ENCODE data around the gene SELENOO. TPM values are rescaled to one million over a fixed set of nuclear protein-coding genes. Genes with fewer than 3 reads are reported as not detected.

The SELENOO gene
- total RNA-seq, 1 donor from 2014 or later, result 17.6 TPM

DNA sequence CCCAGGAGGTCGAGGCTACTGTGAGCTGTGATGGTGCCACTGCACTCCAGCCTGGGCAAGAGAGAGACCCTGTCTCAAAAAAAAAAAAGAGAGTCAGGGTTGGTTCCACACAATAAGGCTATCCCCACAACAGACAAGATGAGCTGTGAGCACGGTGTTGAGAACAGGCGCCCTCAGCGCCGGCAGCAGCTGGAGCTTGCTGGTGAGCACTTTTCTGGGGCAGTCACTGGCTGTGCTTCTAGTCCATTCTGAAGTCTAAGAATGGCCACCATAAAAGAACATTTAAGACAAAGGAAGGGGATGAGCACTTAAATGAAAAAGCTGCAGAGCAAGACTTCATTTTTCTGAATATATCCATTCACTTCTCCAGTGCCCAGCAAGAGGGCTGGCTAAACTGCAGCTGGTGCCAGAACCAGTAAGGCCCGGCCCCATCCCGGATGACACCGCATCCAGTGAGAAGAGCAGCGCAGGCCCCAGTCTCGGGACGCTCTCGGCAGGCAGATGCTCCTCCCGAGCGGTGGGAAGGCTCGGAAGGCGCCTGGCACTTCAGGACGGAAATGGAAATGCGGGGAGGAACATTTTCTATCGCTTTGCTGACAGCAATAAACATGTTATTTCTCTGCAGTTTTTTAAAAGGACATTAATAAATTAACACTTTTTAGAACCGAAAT is 31.8 kb downstream of the SELENOO start:
- no peak overlapping the region for H3K4me3 ChIP-seq
- H3K36me3 ChIP-seq, result peaks cover 46% of the 10 kb centered on the region
- H3K27ac ChIP-seq, result no peak overlapping the region
- no peaks in the 10 kb centered on the region for H3K9me3 ChIP-seq
- intact Hi-C loops (cut with DNase I), result no loop called here
- DNase-seq (no peak), ATAC-seq (no peak)
- TF ChIP-seq, protein P1, sequence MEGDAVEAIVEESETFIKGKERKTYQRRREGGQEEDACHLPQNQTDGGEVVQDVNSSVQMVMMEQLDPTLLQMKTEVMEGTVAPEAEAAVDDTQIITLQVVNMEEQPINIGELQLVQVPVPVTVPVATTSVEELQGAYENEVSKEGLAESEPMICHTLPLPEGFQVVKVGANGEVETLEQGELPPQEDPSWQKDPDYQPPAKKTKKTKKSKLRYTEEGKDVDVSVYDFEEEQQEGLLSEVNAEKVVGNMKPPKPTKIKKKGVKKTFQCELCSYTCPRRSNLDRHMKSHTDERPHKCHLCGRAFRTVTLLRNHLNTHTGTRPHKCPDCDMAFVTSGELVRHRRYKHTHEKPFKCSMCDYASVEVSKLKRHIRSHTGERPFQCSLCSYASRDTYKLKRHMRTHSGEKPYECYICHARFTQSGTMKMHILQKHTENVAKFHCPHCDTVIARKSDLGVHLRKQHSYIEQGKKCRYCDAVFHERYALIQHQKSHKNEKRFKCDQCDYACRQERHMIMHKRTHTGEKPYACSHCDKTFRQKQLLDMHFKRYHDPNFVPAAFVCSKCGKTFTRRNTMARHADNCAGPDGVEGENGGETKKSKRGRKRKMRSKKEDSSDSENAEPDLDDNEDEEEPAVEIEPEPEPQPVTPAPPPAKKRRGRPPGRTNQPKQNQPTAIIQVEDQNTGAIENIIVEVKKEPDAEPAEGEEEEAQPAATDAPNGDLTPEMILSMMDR (IDR thresholded peaks at IDR 0.05), result no peak
- no peaks in the 10 kb centered on the region for H3K4me1 ChIP-seq
- H3K27me3 ChIP-seq, result no peaks in the 10 kb centered on the region

DNA sequence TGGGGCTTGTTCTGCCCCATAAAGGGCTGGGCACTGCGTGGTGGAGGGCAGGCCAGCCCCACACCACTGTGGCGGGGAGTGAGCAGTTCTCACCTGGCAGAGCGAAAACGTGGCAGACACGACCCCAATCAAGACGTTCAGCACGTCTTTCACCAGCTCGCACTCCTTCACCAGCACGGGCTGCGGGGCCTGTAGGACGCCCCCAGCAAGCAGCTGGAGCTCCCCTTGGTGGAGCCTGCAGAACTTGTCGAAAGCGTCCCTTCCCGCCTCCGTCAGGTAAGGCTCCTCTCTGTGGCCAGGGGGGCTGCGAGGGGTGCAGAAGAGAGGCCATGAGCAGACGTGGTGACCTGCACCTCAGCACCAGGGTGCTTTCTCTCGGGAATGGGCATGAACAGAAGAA is 32.4 kb downstream of the SELENOO start:
- TF ChIP-seq, protein P1 (IDR thresholded peaks at IDR 0.05), result no peak
- Histone ChIP-seq H3K36me3 (peaks cover 46% of the 10 kb centered on the region), H3K9me3 (no peaks in the 10 kb centered on the region), H3K4me1 (no peaks in the 10 kb centered on the region), H3K27ac (no peak overlapping the region), H3K27me3 (no peaks in the 10 kb centered on the region), H3K4me3 (no peak overlapping the region)
- DNase-seq, result no peak
- ATAC-seq, result no peak
- intact Hi-C loops (cut with DNase I), result no loop called here

DNA sequence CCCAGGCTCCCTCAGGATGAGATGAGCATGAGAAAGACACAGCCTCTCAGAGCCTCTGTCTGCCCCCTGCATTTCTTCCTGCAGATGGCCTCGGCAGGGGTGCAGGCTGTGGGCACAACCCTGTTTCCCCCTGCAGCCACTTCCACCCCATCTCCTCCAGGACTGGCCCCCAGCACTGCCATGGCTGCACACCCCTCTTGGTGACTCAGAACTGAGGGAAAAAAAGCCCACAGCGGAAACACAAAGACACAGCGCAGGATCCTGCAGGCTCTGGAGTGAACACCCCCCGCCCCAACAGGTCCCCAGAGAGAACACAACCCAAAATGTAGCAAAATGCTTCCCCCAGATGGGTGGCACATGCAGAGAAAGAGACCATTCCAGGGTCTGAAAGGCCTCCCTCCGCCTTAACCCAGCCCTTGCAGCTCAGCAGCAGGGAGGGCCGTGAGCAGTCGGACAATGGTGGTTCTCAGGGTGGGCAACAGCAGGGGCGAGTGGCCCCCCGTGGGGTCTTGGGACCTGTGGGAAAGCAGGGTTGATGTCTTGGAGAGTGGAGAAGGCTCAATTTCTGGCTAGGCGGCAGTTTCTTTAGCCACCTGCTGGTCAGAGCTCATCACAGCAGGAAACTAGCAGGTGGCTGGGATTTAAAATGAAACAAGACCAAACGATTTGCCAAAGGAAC is 36.1 kb downstream of the SELENOO start:
- Histone ChIP-seq H3K4me3 (no peak overlapping the region), H3K27me3 (no peaks in the 10 kb centered on the region), H3K4me1 (peaks cover 14% of the 10 kb centered on the region), H3K27ac (no peak overlapping the region), H3K9me3 (no peaks in the 10 kb centered on the region), H3K36me3 (peaks cover 44% of the 10 kb centered on the region)
- TF ChIP-seq, protein P1 (IDR thresholded peaks at IDR 0.05), result no peak
- ATAC-seq, result no peak
- intact Hi-C loops (cut with DNase I), result no loop called here
- DNase-seq, result no peak

DNA sequence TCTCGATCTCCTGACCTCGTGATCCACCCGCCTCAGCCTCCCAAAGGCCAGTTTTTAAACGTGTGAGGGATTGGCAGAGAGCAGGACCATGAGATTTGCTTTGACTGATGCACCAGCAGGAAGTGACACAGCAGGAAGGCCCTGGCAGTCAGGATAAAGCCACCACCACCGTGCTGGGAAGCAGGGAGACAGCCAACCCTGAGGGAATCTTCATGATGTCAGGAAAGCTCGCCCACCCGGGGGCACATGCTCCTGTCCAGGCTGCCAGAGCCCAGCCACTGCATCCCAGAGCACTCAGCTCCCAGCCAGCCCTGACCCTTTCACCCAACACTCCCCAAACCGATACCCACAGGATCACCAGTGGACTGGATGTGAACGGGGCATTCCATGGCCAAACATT is 37.9 kb downstream of the SELENOO start:
- no peak for ATAC-seq
- Histone ChIP-seq H3K36me3 (peaks cover 26% of the 10 kb centered on the region), H3K27me3 (no peaks in the 10 kb centered on the region), H3K9me3 (no peaks in the 10 kb centered on the region), H3K4me1 (peaks cover 31% of the 10 kb centered on the region), H3K4me3 (no peak overlapping the region), H3K27ac (no peak overlapping the region)
- intact Hi-C loops (cut with DNase I), result no loop called here
- DNase-seq, result no peak
- TF ChIP-seq, protein P1 (IDR thresholded peaks at IDR 0.05), result no peak

DNA sequence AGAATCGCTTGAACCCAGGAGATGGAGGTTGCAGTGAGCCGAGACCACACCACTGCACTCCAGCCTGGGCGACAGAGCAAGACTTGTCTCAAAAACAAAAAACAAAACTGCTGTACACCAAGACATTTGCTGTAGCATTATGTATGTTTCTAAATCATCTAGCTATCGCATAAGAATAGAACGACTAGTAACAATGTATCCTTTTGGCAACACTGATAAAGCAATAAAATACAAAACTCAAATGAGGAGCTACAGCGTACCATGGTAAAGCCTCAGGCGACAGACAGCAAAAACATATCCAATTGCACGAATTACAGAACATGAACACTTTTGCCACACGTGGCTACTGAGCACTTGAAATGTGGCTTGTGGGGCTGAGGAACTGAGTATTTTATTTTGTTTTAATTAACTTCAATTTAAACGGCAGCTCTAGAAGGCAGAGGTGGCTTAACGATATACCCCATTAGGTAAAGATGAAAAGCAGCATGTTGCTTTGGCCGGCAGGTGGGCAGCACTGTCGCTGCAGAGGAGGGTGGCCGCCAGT is 41.7 kb downstream of the SELENOO start:
- TF ChIP-seq, protein P1 (IDR thresholded peaks at IDR 0.05), result no peak
- Histone ChIP-seq H3K36me3 (peaks cover 37% of the 10 kb centered on the region), H3K27me3 (no peaks in the 10 kb centered on the region), H3K9me3 (no peaks in the 10 kb centered on the region), H3K4me3 (peak overlapping the region; percentile 87), H3K27ac (no peak overlapping the region), H3K4me1 (peaks cover 43% of the 10 kb centered on the region)
- DNase-seq, result no peak
- intact Hi-C loops (cut with DNase I), result no loop called here
- ATAC-seq, result no peak

Data from upper lobe of right lung (tissue), 1 donor.